OCI-LY1 (cell line): Measurements from ENCODE around the gene NEIL1.

Source experiments
- H2AFZ ChIP-seq: fragments of 200-600 bp; sonication (generic), shearing (Covaris generic); 2 replicates; pipeline ENCODE4 v1.6.0; 2014; ENCODE audit warnings: antibody characterized with exemption, mild to moderate bottlenecking, low read length
- H3F3A ChIP-seq: fragments of 200-600 bp; sonication (generic), shearing (Covaris generic); 2 replicates; pipeline ENCODE4 v1.6.0; 2014; ENCODE audit warnings: mild to moderate bottlenecking, antibody characterized with exemption, low read length, moderate library complexity; ENCODE audit not compliant: insufficient read depth
- H3K27ac ChIP-seq: fragments of 200-600 bp; sonication (generic); 2 replicates; pipeline ENCODE4 v1.5.1; 2014; ENCODE audit warnings: low read length, mixed run types, mild to moderate bottlenecking, low read depth; ENCODE audit not compliant: poor library complexity, severe bottlenecking
- H3K27me3 ChIP-seq: fragments of 200-600 bp; sonication (generic); 2 replicates; pipeline ENCODE4 v1.6.0; 2014; ENCODE audit warnings: antibody characterized with exemption, mild to moderate bottlenecking, low read length, moderate library complexity; ENCODE audit not compliant: insufficient read depth
- H3K36me3 ChIP-seq: fragments of 200-600 bp; sonication (generic); 2 replicates; pipeline ENCODE4 v1.6.1; 2014; ENCODE audit warnings: mild to moderate bottlenecking, antibody characterized with exemption, low read length, moderate library complexity, mixed read lengths; ENCODE audit not compliant: insufficient read depth
- H3K4me1 ChIP-seq: fragments of 200-600 bp; sonication (generic); 2 replicates; pipeline ENCODE4 v1.5.1; 2014; ENCODE audit warnings: mild to moderate bottlenecking, low read length, moderate library complexity; ENCODE audit not compliant: insufficient read depth, severe bottlenecking
- H3K4me2 ChIP-seq: fragments of 200-600 bp; sonication (generic), shearing (Covaris generic); 2 replicates; pipeline ENCODE4 v1.6.1; 2014; ENCODE audit warnings: low read length
- H3K4me3 ChIP-seq: fragments of 200-600 bp; sonication (generic); 2 replicates; pipeline ENCODE4 v1.5.1; 2014; ENCODE audit warnings: low read length, low read depth, mild to moderate bottlenecking, mixed read lengths; ENCODE audit not compliant: poor library complexity, severe bottlenecking
- H3K79me2 ChIP-seq: fragments of 200-600 bp; shearing (Covaris generic); 2 replicates; pipeline ENCODE4 v1.6.1; 2016; ENCODE audit warnings: mixed run types, low read length, mixed read lengths; ENCODE audit not compliant: insufficient read depth
- H3K9ac ChIP-seq: fragments of 200-600 bp; sonication (generic), shearing (Covaris generic); 2 replicates; pipeline ENCODE4 v1.6.1; 2014; ENCODE audit warnings: mild to moderate bottlenecking, low read length, mixed read lengths
- H3K9me2 ChIP-seq: fragments of 200-600 bp; sonication (generic), shearing (Covaris generic); 2 replicates; pipeline ENCODE4 v1.6.1; 2014; ENCODE audit warnings: low read depth, mild to moderate bottlenecking, low read length, mixed read lengths
- H3K9me3 ChIP-seq: fragments of 200-600 bp; shearing (Covaris generic); 2 replicates; pipeline ENCODE4 v1.6.1; 2014; ENCODE audit warnings: low read length, mixed read lengths
- H4K20me1 ChIP-seq: fragments of 200-600 bp; sonication (generic), shearing (Covaris generic); 2 replicates; pipeline ENCODE4 v1.6.0; 2016; ENCODE audit warnings: mild to moderate bottlenecking, low read length; ENCODE audit not compliant: insufficient read depth
- CTCF ChIP-seq: fragments of 200-600 bp; sonication (generic), shearing (Covaris generic); IDR thresholded peaks from 2 replicates; pipeline ENCODE4 v1.5.1; 2017; ENCODE audit warnings: mild to moderate bottlenecking, antibody characterized with exemption, low read length, moderate library complexity, mixed read lengths
- EZH2 ChIP-seq: fragments of 200-600 bp; sonication (generic), shearing (Covaris generic); IDR thresholded peaks from 2 replicates; pipeline ENCODE4 v1.8.0; 2017; ENCODE audit warnings: borderline replicate concordance, mixed run types, mild to moderate bottlenecking, antibody characterized with exemption, low read length, moderate library complexity, mixed read lengths

Gene NEIL1

GRCh38 chr15:75366163-75366562, 19.3 kb downstream of the NEIL1 start:
- Histone ChIP-seq H3F3A (no peaks in the 10 kb centered on the region), H3K4me1 (peaks cover 21% of the 10 kb centered on the region), H3K27me3 (no peaks in the 10 kb centered on the region), H3K4me3 (no peak overlapping the region), H3K36me3 (peaks cover 12% of the 10 kb centered on the region), H3K4me2 (no peak overlapping the region), H4K20me1 (no peaks in the 10 kb centered on the region), H3K9me3 (no peaks in the 10 kb centered on the region), H3K9me2 (no peaks in the 10 kb centered on the region), H3K27ac (no peak overlapping the region), H3K79me2 (no peaks in the 10 kb centered on the region), H3K9ac (no peak overlapping the region), H2AFZ (no peak overlapping the region)
- TF ChIP-seq EZH2 (no peak), CTCF (no peak)

GRCh38 chr15:75367006-75367405, 20.2 kb downstream of the NEIL1 start:
- Histone ChIP-seq H3K4me1 (peaks cover 21% of the 10 kb centered on the region), H4K20me1 (no peaks in the 10 kb centered on the region), H3K9ac (no peak overlapping the region; the same call in 1 of the 2 replicates), H3K79me2 (no peaks in the 10 kb centered on the region), H3K4me2 (no peak overlapping the region; the same call in 1 of the 2 replicates), H3K36me3 (peaks cover 21% of the 10 kb centered on the region), H2AFZ (no peak overlapping the region), H3F3A (no peaks in the 10 kb centered on the region), H3K9me2 (no peaks in the 10 kb centered on the region), H3K27me3 (no peaks in the 10 kb centered on the region), H3K27ac (no peak overlapping the region), H3K9me3 (no peaks in the 10 kb centered on the region), H3K4me3 (no peak overlapping the region)
- no peak for TF ChIP-seq EZH2
- TF ChIP-seq CTCF = no peak

- peak overlapping the region; percentile 97 for H3K4me2 ChIP-seq
- peak overlapping the region; percentile 92; the same call in 1 of the 2 replicates for H3K9ac ChIP-seq
- peak overlapping the region; percentile 84 for H3K4me3 ChIP-seq
- no peaks in the 10 kb centered on the region for H3K9me2 ChIP-seq
- peaks cover 21% of the 10 kb centered on the region for H3K4me1 ChIP-seq
- H3K27ac ChIP-seq = peak overlapping the region; percentile 87
- H3K36me3 ChIP-seq = peaks cover 25% of the 10 kb centered on the region
- no peaks in the 10 kb centered on the region for H3K79me2 ChIP-seq
- H2AFZ ChIP-seq = no peak overlapping the region
- no peaks in the 10 kb centered on the region for H4K20me1 ChIP-seq
- TF ChIP-seq CTCF (no peak), EZH2 (no peak)
- no peaks in the 10 kb centered on the region for H3F3A ChIP-seq
- H3K9me3 ChIP-seq = no peaks in the 10 kb centered on the region
- no peaks in the 10 kb centered on the region for H3K27me3 ChIP-seq
Measured at GRCh38 chr15:75367406-75367912, 20.6 kb downstream of the NEIL1 start.
